ENCODE data around the gene URAD.

Gene URAD

DNA sequence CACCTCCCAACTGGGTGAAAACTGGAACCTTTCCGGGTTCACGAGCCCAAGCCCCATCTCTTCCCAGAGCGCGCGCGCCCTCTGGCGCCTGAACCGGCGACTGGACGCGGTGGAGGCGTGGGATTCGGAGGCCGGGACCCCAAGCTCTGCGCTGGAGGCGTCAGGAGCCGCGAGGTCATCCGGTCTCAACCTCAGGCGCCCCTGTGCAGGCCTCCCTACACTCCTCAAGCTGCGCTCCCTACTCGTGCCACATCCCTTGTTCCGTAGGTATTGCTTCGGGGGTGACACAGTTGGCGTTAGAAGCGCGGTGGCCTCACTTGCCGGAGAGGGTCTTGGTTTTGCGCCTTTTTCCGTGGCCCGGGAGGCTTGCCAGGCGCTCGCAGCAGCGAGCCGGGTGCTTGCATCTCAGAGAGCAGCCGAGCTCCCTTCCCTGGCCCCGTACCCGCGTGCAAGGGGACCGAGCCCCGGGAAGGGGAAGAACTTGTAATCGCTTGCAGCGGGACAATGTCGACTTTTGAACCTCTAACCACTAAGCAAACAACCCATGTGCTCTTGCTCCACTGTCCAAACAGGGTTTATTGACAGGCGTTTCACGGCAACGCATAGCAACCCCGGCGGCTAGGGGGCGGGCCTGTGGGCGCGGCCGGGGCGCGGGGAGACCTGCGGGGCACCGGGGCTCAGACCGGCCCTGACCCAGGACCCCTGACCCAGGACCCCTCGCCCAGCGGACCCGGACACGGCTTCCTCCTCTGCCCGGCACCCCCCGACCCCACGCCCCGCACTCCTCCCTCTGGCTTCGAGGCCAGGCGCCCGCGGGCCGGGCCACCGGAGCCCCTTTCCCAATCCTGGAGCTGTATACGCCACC, 27.9 kb downstream of the URAD start:
- H3K4me3 ChIP-seq (ENCODE audit: low read depth, low read length) = peak overlapping the region; percentile 16
- H3K36me3 ChIP-seq = no peaks in the 10 kb centered on the region
- H3K27me3 ChIP-seq (ENCODE audit: insufficient read depth, low read depth, severe bottlenecking) = peaks cover 98% of the 10 kb centered on the region
- DNase-seq = peak; percentile 77
- peaks cover 3% of the 10 kb centered on the region for H3K9me3 ChIP-seq (ENCODE audit: severe bottlenecking)
- no peak overlapping the region for H3K27ac ChIP-seq
- TF ChIP-seq, protein P1, sequence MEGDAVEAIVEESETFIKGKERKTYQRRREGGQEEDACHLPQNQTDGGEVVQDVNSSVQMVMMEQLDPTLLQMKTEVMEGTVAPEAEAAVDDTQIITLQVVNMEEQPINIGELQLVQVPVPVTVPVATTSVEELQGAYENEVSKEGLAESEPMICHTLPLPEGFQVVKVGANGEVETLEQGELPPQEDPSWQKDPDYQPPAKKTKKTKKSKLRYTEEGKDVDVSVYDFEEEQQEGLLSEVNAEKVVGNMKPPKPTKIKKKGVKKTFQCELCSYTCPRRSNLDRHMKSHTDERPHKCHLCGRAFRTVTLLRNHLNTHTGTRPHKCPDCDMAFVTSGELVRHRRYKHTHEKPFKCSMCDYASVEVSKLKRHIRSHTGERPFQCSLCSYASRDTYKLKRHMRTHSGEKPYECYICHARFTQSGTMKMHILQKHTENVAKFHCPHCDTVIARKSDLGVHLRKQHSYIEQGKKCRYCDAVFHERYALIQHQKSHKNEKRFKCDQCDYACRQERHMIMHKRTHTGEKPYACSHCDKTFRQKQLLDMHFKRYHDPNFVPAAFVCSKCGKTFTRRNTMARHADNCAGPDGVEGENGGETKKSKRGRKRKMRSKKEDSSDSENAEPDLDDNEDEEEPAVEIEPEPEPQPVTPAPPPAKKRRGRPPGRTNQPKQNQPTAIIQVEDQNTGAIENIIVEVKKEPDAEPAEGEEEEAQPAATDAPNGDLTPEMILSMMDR (IDR thresholded peaks at IDR 0.05; ENCODE audit: low read depth, low read length) = peak; percentile 92

DNA sequence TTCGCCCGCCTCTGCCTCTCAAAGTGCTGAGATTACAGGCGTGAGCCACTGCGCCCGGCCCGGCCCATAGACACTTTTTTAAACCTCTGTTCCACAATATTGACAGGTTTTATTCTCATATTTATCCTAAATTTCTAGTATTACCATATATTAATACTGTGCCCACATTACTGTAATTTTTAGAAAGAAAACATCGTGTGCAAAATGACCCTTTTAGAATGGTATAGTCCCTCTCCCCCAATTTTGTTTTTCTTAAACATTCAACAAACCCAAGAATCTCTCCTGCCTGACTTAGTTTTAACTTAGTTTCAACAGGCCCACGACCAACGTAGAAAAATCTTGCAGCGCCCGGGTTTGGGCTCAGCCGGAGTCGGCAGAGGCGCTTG, 28.5 kb downstream of the URAD start:
- H3K27me3 ChIP-seq (ENCODE audit: insufficient read depth, low read depth, severe bottlenecking) = peaks cover 98% of the 10 kb centered on the region
- H3K27ac ChIP-seq = no peak overlapping the region
- TF ChIP-seq, protein P1 (IDR thresholded peaks at IDR 0.05; ENCODE audit: low read depth, low read length) = no peak
- H3K36me3 ChIP-seq = no peaks in the 10 kb centered on the region
- no peak for DNase-seq
- peak overlapping the region; percentile 16 for H3K4me3 ChIP-seq (ENCODE audit: low read depth, low read length)
- peaks cover 4% of the 10 kb centered on the region for H3K9me3 ChIP-seq (ENCODE audit: severe bottlenecking)

DNA sequence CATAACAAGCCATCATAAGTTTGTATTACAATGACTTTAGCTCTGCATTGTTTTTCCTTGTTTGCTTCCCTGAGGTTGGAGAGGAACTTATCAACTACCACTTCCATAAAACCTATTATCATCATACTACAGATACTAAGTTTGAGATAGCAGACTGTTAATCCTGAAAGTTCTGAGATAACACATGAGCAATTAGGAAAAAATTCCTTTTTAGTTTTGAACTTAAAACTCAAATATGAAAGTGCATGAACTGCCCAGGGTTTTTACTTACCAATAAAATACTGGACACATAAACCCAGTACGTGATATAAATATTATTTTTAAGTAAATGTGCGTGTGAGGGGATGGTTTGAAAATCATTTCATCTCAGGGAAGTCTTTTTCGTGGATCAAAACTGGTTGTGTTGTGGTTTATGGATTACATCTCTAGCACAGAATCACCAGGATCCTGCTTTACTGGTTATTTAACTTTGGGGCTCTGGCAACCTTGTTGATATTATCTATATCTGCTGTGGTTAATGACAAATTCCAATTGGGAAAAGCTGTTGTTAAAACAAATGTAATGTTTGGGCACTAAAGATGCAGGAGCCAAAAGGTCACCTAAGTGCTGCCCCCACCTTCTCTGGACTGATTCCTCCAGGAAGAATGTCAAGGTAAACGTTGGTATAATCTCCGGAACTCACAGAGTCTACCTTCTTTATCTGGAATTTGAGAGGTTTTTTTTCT, 31.8 kb downstream of the URAD start:
- Histone ChIP-seq H3K27ac (no peak overlapping the region), H3K36me3 (no peaks in the 10 kb centered on the region), H3K27me3 (ENCODE audit: insufficient read depth, low read depth, severe bottlenecking) (peaks cover 98% of the 10 kb centered on the region), H3K4me3 (ENCODE audit: low read depth, low read length) (no peak overlapping the region), H3K9me3 (ENCODE audit: severe bottlenecking) (peaks cover 12% of the 10 kb centered on the region)
- TF ChIP-seq, protein P1 (IDR thresholded peaks at IDR 0.05; ENCODE audit: low read depth, low read length) = no peak
- no peak for DNase-seq

DNA sequence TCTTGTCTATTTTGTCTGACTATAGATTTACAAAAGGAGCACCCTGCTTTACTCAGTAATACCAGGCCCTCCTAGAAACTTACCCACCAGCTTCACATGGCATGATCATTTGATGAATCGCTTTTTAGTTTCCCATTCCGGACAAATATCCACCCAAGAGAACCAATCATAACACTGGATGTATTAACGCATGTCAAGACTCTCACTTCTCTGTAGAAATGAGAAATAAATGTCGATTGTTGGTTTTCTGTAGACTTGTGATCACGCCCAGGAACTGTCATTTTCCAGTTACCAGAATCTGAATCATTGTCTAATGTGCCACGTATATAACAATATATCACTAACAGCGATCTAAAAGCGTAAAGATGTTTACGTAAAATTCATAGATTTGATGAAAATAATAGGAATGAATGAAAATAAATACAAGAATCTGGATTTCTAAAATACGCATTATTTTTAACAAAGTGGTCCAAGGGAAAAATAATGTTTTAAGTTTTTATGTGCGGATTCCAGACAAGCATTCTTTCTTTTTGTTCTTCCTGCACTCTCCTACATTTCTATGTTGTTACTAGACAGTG, 33.4 kb downstream of the URAD start:
- H3K4me3 ChIP-seq (ENCODE audit: low read depth, low read length) = no peak overlapping the region
- peaks cover 97% of the 10 kb centered on the region for H3K27me3 ChIP-seq (ENCODE audit: insufficient read depth, low read depth, severe bottlenecking)
- no peak for DNase-seq
- H3K36me3 ChIP-seq = no peaks in the 10 kb centered on the region
- no peak overlapping the region for H3K27ac ChIP-seq
- peaks cover 18% of the 10 kb centered on the region for H3K9me3 ChIP-seq (ENCODE audit: severe bottlenecking)
- TF ChIP-seq, protein P1 (IDR thresholded peaks at IDR 0.05; ENCODE audit: low read depth, low read length) = no peak

DNA sequence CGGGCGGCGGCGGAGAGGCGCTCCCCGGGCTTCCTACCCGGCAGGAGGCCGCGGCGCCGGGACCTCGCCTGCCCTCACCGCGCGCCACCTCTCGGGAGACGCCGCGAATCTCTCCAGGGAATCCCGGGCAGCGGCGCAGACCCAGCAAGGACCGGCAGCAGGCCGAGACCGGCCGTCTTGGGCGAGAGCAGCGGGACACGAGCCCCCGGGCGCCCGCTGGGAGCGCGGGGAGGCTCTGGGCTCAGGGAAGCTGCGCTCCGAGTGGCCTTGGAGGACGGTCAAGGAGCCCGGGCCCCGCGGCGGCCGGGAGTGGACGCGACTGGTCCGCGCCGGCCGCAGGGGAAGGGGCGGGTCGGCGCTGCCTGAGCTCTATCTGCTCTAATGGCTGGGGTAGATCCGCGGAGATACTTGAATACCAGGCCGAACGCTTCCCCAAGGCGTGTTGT, 34.1 kb downstream of the URAD start:
- Histone ChIP-seq H3K27me3 (ENCODE audit: insufficient read depth, low read depth, severe bottlenecking) (peaks cover 97% of the 10 kb centered on the region), H3K4me3 (ENCODE audit: low read depth, low read length) (peak overlapping the region; percentile 37), H3K36me3 (no peaks in the 10 kb centered on the region), H3K27ac (peak overlapping the region; percentile 23), H3K9me3 (ENCODE audit: severe bottlenecking) (peaks cover 23% of the 10 kb centered on the region)
- TF ChIP-seq, protein P1 (IDR thresholded peaks at IDR 0.05; ENCODE audit: low read depth, low read length) = no peak
- DNase-seq = peak; percentile 69
